ENCODE data around the gene SLC34A3.
"Not testable (repeated sequence)": the region's sequence is repeated elsewhere in the genome, so short reads cannot be mapped to it uniquely, and the experiment has no call there.

SLC34A3 gene

GRCh38 chr9:137228968-137229896 lies 1.5 kb upstream of the SLC34A3 start:
- no peak for DNase-seq (ENCODE audit: low read depth in 1 of 2, low spot score in 1 of 2)

- no peak for DNase-seq (ENCODE audit: low read depth in 1 of 2, low spot score in 1 of 2)
Measured at GRCh38 chr9:137229903-137230704, 597 bp upstream of the SLC34A3 start.

DNA sequence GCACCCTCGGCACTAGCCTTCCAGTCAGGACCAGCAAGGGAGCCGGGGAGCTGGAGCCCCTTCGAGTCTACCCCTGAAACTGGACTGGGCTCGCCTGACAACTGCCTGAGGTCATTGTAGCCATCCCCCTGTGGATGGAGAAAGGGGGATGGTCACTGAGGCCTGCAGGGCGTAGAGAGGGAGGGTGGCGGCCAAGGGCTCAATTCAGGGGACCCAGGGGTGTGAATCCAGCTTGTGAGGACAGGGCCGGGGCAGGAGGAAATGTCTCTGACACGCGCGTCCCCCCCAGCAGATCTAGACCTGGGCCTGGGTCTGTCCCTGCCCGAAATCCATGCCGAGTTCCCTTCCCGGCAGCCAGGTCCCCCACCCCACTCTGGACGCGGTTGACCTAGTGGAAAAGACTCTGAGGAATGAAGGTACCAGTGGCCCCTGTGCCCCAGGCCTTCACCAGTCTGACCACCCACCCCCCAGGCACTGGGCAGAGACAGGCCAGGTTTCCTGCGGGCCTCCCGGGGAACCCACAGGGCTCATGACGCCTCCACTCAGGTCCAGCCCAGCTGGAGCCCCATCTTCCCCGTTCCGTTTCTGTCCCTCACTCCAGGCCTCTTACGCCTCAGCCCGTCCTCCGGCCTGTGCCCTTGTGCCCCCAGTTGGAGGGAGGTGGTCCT lies 805 bp downstream of the SLC34A3 start:
- DNase-seq (ENCODE audit: low read depth in 1 of 2, low spot score in 1 of 2): no peak

DNA sequence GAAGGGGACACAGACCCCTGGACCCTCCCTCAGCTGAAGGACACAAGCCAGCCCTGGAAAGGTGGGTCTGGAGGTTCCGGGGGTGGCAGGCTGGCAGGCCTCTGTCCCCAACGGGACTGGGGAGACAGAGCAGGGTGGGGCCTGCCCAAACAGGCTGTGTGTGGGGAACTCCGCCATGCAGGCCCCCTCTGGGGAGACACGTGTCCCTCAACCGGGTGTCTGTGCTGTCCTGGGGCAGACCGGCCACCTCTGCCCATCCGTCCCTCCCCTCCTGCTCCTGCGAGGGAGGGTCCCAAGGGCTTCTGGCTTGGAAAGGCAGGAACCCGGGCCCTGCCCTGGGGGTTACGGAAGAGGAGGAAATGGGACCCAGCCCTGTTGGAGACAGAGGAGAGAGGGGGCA lies 1.4 kb downstream of the SLC34A3 start:
- DNase-seq (ENCODE audit: low read depth in 1 of 2, low spot score in 1 of 2): no peak

DNA sequence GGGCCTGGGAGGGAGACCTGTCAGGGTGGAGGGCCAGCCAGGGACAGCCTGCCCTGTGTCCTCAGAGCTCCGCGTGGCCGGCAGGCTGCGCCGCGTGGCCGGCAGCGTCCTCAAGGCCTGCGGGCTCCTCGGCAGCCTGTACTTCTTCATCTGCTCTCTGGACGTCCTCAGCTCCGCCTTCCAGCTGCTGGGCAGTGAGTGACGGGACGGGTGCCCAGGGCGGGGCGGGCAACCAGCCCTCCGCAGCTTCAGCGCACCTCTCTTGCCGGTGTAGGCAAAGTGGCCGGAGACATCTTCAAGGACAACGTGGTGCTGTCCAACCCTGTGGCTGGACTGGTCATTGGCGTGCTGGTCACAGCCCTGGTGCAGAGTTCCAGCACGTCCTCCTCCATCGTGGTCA lies 1.8 kb downstream of the SLC34A3 start:
- DNase-seq (ENCODE audit: low read depth in 1 of 2, low spot score in 1 of 2): no peak

DNA sequence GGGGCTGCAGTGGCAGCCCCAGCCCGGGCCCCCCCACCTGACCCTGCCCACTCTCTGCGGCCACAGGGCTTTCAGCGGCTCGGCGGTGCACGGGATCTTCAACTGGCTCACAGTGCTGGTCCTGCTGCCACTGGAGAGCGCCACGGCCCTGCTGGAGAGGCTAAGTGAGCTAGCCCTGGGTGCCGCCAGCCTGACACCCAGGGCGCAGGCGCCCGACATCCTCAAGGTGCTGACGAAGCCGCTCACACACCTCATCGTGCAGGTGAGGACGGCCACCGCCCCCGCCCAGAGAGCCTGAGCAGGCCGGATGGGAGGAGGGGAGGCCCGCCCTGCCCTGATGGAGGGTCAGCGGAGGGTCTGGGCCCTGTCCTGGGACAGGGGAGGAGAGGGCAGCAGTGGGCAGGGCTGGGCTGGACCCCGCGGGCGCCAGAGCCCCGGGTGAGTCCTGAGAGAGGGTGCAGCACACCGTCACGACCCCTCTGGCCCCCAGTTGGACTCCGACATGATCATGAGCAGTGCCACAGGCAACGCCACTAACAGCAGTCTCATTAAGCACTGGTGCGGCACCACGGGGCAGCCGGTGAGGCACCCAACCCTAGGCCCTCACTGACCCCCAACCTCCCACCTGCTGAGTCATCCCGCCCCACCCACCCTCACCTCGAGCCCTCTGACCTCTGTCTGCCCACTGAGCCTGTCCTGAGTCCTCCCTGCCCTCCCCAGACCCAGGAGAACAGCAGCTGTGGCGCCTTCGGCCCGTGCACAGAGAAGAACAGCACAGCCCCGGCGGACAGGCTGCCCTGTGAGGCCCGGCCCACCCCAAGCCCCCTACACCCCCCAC lies 2.7 kb downstream of the SLC34A3 start:
- DNase-seq (ENCODE audit: low read depth in 1 of 2, low spot score in 1 of 2): no peak

- DNase-seq (ENCODE audit: low read depth in 1 of 2, low spot score in 1 of 2): no peak
Measured at GRCh38 chr9:137234055-137234697, 3.5 kb downstream of the SLC34A3 start.

- no peak for DNase-seq (ENCODE audit: low read depth in 1 of 2, low spot score in 1 of 2)
Measured at GRCh38 chr9:137234758-137235423, 4.2 kb downstream of the SLC34A3 start.

DNA sequence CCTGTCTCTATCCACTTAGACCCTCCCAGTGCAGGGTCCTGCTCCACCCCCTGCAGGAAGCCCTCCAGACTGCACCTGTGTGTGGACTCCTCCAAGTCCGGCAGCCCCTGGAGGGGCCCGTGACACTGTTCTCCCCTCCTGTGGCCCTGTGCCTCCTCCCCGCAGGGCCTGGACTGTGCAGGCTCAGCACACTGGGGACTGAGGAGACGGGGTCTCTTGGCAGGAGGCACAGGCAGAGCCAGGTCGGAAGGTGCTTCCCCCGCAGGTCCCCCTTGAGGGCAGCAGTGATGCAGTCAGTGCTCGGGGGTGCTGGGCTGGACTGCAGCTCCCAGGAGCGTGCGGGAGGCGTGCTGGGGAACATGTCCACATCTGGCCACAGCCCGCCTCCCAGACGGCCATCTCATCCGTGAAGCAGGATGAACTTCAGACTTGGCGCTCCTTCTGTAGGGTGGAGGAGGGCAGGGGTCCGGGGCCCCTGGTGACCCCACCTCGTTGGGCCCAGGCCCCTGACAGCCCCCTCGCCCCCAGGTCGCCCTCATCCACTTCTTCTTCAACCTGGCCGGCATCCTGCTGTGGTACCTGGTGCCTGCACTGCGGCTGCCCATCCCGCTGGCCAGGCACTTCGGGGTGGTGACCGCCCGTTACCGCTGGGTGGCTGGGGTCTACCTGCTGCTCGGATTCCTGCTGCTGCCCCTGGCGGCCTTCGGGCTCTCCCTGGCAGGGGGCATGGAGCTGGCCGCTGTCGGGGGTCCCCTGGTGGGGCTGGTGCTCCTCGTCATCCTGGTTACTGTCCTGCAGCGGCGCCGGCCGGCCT lies 4.9 kb downstream of the SLC34A3 start:
- DNase-seq (ENCODE audit: low read depth in 1 of 2, low spot score in 1 of 2): no peak

GRCh38 chr9:137236238-137236935 lies 5.7 kb downstream of the SLC34A3 start:
- peak; percentile 83 to 84 for DNase-seq (ENCODE audit: low read depth in 1 of 2, low spot score in 1 of 2)

DNA sequence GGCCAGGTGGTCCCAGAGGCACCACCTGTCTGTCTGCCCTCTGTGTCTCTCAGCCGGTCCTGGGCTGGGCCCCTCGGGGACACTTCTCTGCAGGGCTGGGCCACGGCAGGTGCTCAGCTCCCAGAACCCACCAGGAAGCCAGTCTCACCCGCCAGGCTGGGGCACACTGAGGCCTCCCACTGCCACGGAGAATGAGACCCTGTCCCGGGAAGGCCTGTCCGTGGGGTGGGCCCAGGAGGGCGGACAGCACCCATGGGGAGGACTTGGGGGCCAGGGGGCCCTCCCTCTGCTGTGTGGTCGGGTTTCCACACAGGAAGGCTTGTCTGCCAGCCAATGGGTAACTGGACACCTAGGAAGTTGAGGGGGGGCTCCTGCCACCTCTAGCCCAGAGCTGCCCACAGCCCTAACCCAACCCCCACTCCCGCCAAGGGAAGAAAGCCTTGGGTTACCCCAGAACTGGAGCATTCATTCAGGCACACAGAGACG lies 6.3 kb downstream of the SLC34A3 start:
- DNase-seq (ENCODE audit: low read depth in 1 of 2, low spot score in 1 of 2): no peak

DNA sequence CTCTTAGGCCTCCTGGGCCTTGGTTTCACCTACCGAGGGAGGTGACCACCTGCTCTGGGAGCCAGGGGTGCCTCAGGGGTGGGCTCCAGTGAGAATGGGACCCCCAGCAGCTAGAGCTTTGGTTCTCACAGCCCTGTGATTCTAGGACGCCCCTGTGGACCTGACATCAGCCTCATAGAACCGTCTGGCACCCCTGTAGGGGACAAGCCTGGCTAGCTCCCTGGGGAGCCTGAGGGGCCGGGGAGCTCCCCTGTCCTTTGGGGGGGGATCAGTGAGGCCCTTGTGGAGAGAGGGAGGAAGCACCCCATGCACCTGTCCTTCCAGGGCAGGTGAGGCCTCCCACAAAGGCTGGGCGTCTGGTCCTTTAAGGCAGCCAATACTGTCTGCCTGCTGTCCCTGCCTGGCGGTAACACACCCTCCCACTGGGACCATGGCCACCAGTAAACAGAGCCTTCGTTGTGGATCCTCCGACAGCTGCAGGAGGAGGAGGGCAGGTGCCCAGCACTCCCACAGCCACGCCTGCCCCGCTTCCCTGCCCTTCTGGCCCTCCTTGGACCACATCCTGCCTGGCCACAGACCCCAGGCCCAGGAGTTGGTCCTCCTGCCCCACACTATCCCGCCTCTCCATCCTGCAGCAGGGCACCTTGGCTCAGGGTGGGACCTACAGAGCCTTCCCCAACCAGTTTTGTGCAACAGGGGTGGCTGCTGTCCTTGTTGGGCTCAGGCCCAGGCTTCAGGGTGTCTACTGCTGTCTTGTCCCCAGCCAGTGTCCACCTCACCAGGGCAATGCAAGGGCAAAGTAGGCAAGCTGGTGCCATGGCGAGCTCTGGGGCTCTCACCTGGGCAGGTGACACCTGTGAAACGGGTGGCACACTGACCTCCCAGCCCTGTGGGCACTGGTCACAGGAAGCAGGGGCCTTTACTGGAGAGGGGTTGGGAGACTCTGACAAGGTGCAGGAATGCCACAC lies 7.3 kb downstream of the SLC34A3 start:
- DNase-seq (ENCODE audit: low read depth in 1 of 2, low spot score in 1 of 2): no peak

DNA sequence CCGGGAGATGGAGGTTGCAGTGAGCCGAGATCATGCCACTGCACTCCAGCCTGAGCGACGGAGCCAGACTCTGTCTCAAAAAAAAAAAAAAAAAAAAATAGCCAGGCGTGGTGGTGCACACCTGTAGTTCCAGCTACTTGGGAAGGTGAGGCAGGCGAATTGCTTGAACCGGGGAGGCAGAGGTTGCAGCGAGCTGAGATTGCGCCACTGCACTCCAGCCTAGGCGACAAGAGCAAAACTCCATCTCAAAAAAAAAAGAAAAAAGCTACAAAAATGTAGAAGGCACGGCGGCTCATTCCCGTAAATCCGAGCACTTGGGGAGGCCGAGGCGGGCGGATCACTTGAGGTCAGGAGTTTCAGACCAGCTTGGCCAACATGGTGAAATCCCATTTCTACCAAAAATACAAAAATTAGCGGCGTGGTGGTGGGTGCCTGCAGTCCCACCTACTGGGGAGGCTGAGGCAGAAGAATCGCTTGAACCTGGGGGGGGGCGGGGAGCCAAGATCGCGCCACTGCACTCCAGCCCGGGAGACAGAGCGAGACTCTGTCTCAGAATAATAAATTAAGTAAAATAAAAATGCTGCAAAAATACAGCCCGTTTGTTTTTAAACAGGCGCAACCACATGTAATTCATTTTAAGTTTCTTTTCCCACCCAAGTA lies 9.0 kb downstream of the SLC34A3 start:
- not testable (repeated sequence) for DNase-seq (ENCODE audit: low read depth in 1 of 2, low spot score in 1 of 2)

GRCh38 chr9:137240318-137240840 lies 9.7 kb downstream of the SLC34A3 start:
- peak in 1 of 2 donors; percentile 62 for DNase-seq (ENCODE audit: low read depth in 1 of 2, low spot score in 1 of 2)

DNA sequence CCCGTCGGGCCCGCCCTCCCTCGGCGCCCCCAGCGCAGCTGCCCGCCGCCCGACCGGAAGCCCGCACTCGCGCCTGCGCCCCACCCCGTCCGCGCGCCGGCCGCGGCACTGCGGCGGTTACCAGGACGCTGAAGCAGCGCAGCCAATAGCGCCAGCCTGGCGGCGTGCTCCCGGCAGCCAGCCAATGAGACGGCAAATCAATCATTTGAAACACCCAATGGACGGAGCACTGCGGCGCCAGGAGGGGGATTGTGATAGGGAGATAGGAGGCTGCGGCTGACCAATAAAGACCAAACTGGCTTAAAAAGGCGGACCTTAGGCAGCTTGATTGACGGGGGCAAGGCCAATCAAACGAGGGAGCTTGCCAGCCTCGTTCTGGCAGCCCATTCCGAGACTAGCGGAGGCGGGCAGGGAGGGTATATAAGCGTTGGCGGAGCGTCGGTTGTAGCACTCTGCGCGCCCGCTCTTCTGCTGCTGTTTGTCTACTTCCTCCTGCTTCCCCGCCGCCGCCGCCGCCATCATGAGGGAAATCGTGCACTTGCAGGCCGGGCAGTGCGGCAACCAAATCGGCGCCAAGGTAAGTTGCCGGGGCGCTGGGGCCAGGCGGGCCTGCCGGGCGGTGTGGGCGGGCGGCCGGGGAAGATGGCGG lies 10.3 kb downstream of the SLC34A3 start, which contains the start of gene TUBB4B:
TUBB4B (plus strand) TSS at position 447 of the 649 bp plus-strand sequence; CDS start at position 521, 74 bp downstream.
- peak; percentile 90 to 96 for DNase-seq (ENCODE audit: low read depth in 1 of 2, low spot score in 1 of 2)

Data from activated T-helper 1 cell treated with anti-CD3 and anti-CD28 coated beads, Interleukin-2, amount 50 U/mL, for 16 hours (primary cell).